ENCODE data around the gene MYL6.

DNA sequence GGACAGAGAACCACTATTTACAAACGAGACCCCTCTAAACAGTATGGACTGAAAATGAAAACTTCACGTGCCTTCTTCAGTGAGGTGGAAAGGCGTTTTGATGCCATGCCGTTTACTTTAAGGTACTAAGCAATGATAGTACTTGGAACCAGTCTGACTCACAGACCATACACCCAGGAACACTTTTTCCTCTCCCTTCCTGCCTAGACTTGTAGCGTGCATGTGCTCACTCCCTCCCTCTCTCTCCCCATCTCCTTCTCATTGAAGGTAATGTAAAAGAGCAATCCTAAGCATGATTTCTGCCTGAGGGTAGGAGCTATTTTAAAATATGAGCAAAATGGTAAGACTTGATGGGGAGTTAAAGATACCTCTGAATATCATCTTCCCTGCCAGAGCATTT lies 47.6 kb upstream of the MYL6 start:
- TF ChIP-seq CTCF (IDR thresholded peaks at IDR 0.05; ENCODE audit: low read length) (no peak), EZH2 (optimal IDR thresholded peaks at IDR 0.05; ENCODE audit: low read depth, low read length) (no peak), EZH2phosphoT487 (IDR thresholded peaks at IDR 0.05; ENCODE audit: low read length) (no peak)
